ENCODE measurements around the gene DCBLD2.

DCBLD2 gene

GRCh38 chr3:98778852-98779413 is 122.6 kb downstream of the DCBLD2 start:
- Histone ChIP-seq H2BK120ac (ENCODE audit: low read depth, low read length) (no peak overlapping the region), H2AFZ (ENCODE audit: low read length) (no peak overlapping the region), H3K9ac (ENCODE audit: low read depth, low read length, poor library complexity) (no peak overlapping the region), H2BK5ac (ENCODE audit: low read length) (no peak overlapping the region), H3K4me2 (ENCODE audit: insufficient read depth, low read length, poor library complexity, severe bottlenecking) (no peak overlapping the region), H4K91ac (ENCODE audit: low read depth, low read length, poor library complexity) (no peak overlapping the region), H2BK12ac (ENCODE audit: low read length) (no peak overlapping the region), H3K4me1 (ENCODE audit: control insufficient read depth in 2 of 2, insufficient read depth in 1 of 2, low read depth in 1 of 2, low read length in 2 of 2) (peaks cover 0 to 10% of the 10 kb centered on the region in 2 donors), H3K9me3 (replicated peaks in 1 of 2; ENCODE audit: control insufficient read depth in 2 of 2, insufficient read depth in 1 of 2, low read depth in 1 of 2, low read length in 2 of 2) (no peaks in the 10 kb centered on the region), H3K27me3 (ENCODE audit: control insufficient read depth in 3 of 3, insufficient read depth in 3 of 3, low read depth in 1 of 3, low read length in 3 of 3) (no peaks in the 10 kb centered on the region), H3K4ac (ENCODE audit: low read length) (no peak overlapping the region), H3K18ac (ENCODE audit: low read length) (no peak overlapping the region), H2AK5ac (ENCODE audit: low read depth, low read length) (no peak overlapping the region), H3K4me3 (ENCODE audit: low read length in 2 of 2) (no peak overlapping the region), H3K79me1 (ENCODE audit: low read depth, low read length) (no peaks in the 10 kb centered on the region), H3K27ac (replicated peaks; ENCODE audit: low read length) (no peak overlapping the region), H3K36me3 (replicated peaks in 1 of 2; ENCODE audit: control insufficient read depth in 2 of 2, insufficient read depth in 2 of 2, low read length in 2 of 2) (no peaks in the 10 kb centered on the region), H3K14ac (ENCODE audit: low read length) (no peak overlapping the region), H4K8ac (ENCODE audit: low read depth, low read length) (no peak overlapping the region), H2BK15ac (ENCODE audit: low read length) (no peak overlapping the region), H3K23ac (ENCODE audit: low read depth, low read length, poor library complexity) (no peak overlapping the region)
- WGBS, 2 donors (ENCODE audit: extremely low coverage in 2 of 2, insufficient read length in 2 of 2, insufficient replicate concordance in 1 of 2): no CpG with 5 or more reads among the region's 5 CpGs
- DNase-seq (ENCODE audit: low spot score): no peak

GRCh38 chr3:98778383-98778782 is 123.1 kb downstream of the DCBLD2 start:
- H3K18ac ChIP-seq (ENCODE audit: low read length): no peak overlapping the region
- no peak overlapping the region for H2BK15ac ChIP-seq (ENCODE audit: low read length)
- no peaks in the 10 kb centered on the region for H3K79me1 ChIP-seq (ENCODE audit: low read depth, low read length)
- DNase-seq (ENCODE audit: low spot score): no peak
- H2AFZ ChIP-seq (ENCODE audit: low read length): no peak overlapping the region
- no peak overlapping the region for H2BK12ac ChIP-seq (ENCODE audit: low read length)
- H3K4ac ChIP-seq (ENCODE audit: low read length): no peak overlapping the region
- no peak overlapping the region for H3K4me3 ChIP-seq (ENCODE audit: low read length in 2 of 2)
- H4K91ac ChIP-seq (ENCODE audit: low read depth, low read length, poor library complexity): no peak overlapping the region
- no peak overlapping the region for H2BK5ac ChIP-seq (ENCODE audit: low read length)
- no peak overlapping the region for H4K8ac ChIP-seq (ENCODE audit: low read depth, low read length)
- H3K9ac ChIP-seq (ENCODE audit: low read depth, low read length, poor library complexity): no peak overlapping the region
- H3K23ac ChIP-seq (ENCODE audit: low read depth, low read length, poor library complexity): no peak overlapping the region
- peaks cover 0 to 10% of the 10 kb centered on the region in 2 donors for H3K4me1 ChIP-seq (ENCODE audit: control insufficient read depth in 2 of 2, insufficient read depth in 1 of 2, low read depth in 1 of 2, low read length in 2 of 2)
- no peaks in the 10 kb centered on the region for H3K9me3 ChIP-seq (replicated peaks in 1 of 2; ENCODE audit: control insufficient read depth in 2 of 2, insufficient read depth in 1 of 2, low read depth in 1 of 2, low read length in 2 of 2)
- no peaks in the 10 kb centered on the region for H3K27me3 ChIP-seq (ENCODE audit: control insufficient read depth in 3 of 3, insufficient read depth in 3 of 3, low read depth in 1 of 3, low read length in 3 of 3)
- no peak overlapping the region for H3K14ac ChIP-seq (ENCODE audit: low read length)
- no CpG with 5 or more reads among the region's 5 CpGs for WGBS, 2 donors (ENCODE audit: extremely low coverage in 2 of 2, insufficient read length in 2 of 2, insufficient replicate concordance in 1 of 2)
- no peak overlapping the region for H3K27ac ChIP-seq (replicated peaks; ENCODE audit: low read length)
- H2AK5ac ChIP-seq (ENCODE audit: low read depth, low read length): no peak overlapping the region
- no peak overlapping the region for H3K4me2 ChIP-seq (ENCODE audit: insufficient read depth, low read length, poor library complexity, severe bottlenecking)
- H3K36me3 ChIP-seq (replicated peaks in 1 of 2; ENCODE audit: control insufficient read depth in 2 of 2, insufficient read depth in 2 of 2, low read length in 2 of 2): no peaks in the 10 kb centered on the region
- no peak overlapping the region for H2BK120ac ChIP-seq (ENCODE audit: low read depth, low read length)

- Histone ChIP-seq H3K27ac (replicated peaks; ENCODE audit: low read length) (no peak overlapping the region), H3K9ac (ENCODE audit: low read depth, low read length, poor library complexity) (no peak overlapping the region), H3K4me2 (ENCODE audit: insufficient read depth, low read length, poor library complexity, severe bottlenecking) (no peak overlapping the region), H3K18ac (ENCODE audit: low read length) (no peak overlapping the region), H2BK12ac (ENCODE audit: low read length) (no peak overlapping the region), H2BK15ac (ENCODE audit: low read length) (no peak overlapping the region), H3K79me1 (ENCODE audit: low read depth, low read length) (no peaks in the 10 kb centered on the region), H3K4ac (ENCODE audit: low read length) (no peak overlapping the region), H4K8ac (ENCODE audit: low read depth, low read length) (no peak overlapping the region), H3K14ac (ENCODE audit: low read length) (no peak overlapping the region), H2BK5ac (ENCODE audit: low read length) (no peak overlapping the region), H2AK5ac (ENCODE audit: low read depth, low read length) (no peak overlapping the region), H2AFZ (ENCODE audit: low read length) (no peak overlapping the region), H3K4me1 (ENCODE audit: control insufficient read depth in 2 of 2, insufficient read depth in 1 of 2, low read depth in 1 of 2, low read length in 2 of 2) (peaks cover 0 to 5% of the 10 kb centered on the region in 2 donors), H3K9me3 (replicated peaks in 1 of 2; ENCODE audit: control insufficient read depth in 2 of 2, insufficient read depth in 1 of 2, low read depth in 1 of 2, low read length in 2 of 2) (no peaks in the 10 kb centered on the region), H3K4me3 (ENCODE audit: low read length in 2 of 2) (no peak overlapping the region), H3K36me3 (replicated peaks in 1 of 2; ENCODE audit: control insufficient read depth in 2 of 2, insufficient read depth in 2 of 2, low read length in 2 of 2) (no peaks in the 10 kb centered on the region), H4K91ac (ENCODE audit: low read depth, low read length, poor library complexity) (no peak overlapping the region), H2BK120ac (ENCODE audit: low read depth, low read length) (no peak overlapping the region), H3K27me3 (ENCODE audit: control insufficient read depth in 3 of 3, insufficient read depth in 3 of 3, low read depth in 1 of 3, low read length in 3 of 3) (no peaks in the 10 kb centered on the region), H3K23ac (ENCODE audit: low read depth, low read length, poor library complexity) (no peak overlapping the region)
- DNase-seq (ENCODE audit: low spot score): no peak
Observed at GRCh38 chr3:98777801-98778220, 123.7 kb downstream of the DCBLD2 start.

DNA sequence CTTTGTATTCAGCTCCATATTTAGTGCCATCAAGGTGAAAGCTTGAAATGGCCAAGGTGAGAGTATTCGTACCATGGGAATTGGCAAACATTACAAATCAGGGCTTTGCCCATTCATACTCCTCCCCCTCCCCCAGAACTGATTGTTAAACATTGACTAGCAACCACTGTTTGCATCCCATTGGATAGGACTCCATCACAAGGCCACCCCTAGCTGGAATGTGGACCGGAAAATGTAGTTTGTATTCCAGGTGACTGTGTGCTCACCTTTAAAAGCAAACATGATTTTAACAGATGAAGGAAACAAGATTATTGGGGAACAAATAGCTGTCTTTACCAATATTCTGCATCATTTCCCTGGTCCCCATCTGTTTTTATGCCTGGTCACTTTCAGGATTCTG is 124.2 kb downstream of the DCBLD2 start:
- H3K14ac ChIP-seq (ENCODE audit: low read length): no peak overlapping the region
- no CpG with 5 or more reads among the region's 2 CpGs for WGBS, 2 donors (ENCODE audit: extremely low coverage in 2 of 2, insufficient read length in 2 of 2, insufficient replicate concordance in 1 of 2)

More for the DNA sequence above, 124.2 kb downstream of the DCBLD2 start:
- H3K18ac ChIP-seq (ENCODE audit: low read length): no peak overlapping the region
- H3K79me1 ChIP-seq (ENCODE audit: low read depth, low read length): no peaks in the 10 kb centered on the region
- H3K27me3 ChIP-seq (ENCODE audit: control insufficient read depth in 3 of 3, insufficient read depth in 3 of 3, low read depth in 1 of 3, low read length in 3 of 3): no peaks in the 10 kb centered on the region
- H2BK15ac ChIP-seq (ENCODE audit: low read length): no peak overlapping the region
- H3K4me2 ChIP-seq (ENCODE audit: insufficient read depth, low read length, poor library complexity, severe bottlenecking): no peak overlapping the region
- H2AK5ac ChIP-seq (ENCODE audit: low read depth, low read length): no peak overlapping the region
- no peak overlapping the region for H4K8ac ChIP-seq (ENCODE audit: low read depth, low read length)
- H3K4ac ChIP-seq (ENCODE audit: low read length): no peak overlapping the region
- no peak overlapping the region for H2AFZ ChIP-seq (ENCODE audit: low read length)
- no peak overlapping the region for H3K23ac ChIP-seq (ENCODE audit: low read depth, low read length, poor library complexity)
- H3K4me1 ChIP-seq (ENCODE audit: control insufficient read depth in 2 of 2, insufficient read depth in 1 of 2, low read depth in 1 of 2, low read length in 2 of 2): peaks cover 0 to 1% of the 10 kb centered on the region in 2 donors
- no peak overlapping the region for H3K9ac ChIP-seq (ENCODE audit: low read depth, low read length, poor library complexity)
- no peaks in the 10 kb centered on the region for H3K36me3 ChIP-seq (replicated peaks in 1 of 2; ENCODE audit: control insufficient read depth in 2 of 2, insufficient read depth in 2 of 2, low read length in 2 of 2)
- no peak overlapping the region for H3K4me3 ChIP-seq (ENCODE audit: low read length in 2 of 2)
- DNase-seq (ENCODE audit: low spot score): no peak
- no peak overlapping the region for H2BK5ac ChIP-seq (ENCODE audit: low read length)
- H4K91ac ChIP-seq (ENCODE audit: low read depth, low read length, poor library complexity): no peak overlapping the region
- no peak overlapping the region for H3K27ac ChIP-seq (replicated peaks; ENCODE audit: low read length)
- no peaks in the 10 kb centered on the region for H3K9me3 ChIP-seq (replicated peaks in 1 of 2; ENCODE audit: control insufficient read depth in 2 of 2, insufficient read depth in 1 of 2, low read depth in 1 of 2, low read length in 2 of 2)
- H2BK12ac ChIP-seq (ENCODE audit: low read length): no peak overlapping the region
- no peak overlapping the region for H2BK120ac ChIP-seq (ENCODE audit: low read depth, low read length)
